NB4 (cell line): Measurements from ENCODE around the gene UBA6.

Experiments
- DNase-seq: peaks from one replicate; pipeline ENCODE4 v3.0.0; 2010; ENCODE audit warnings: low read depth
- H3K4me3 ChIP-seq: one replicate; pipeline ENCODE4 v1.5.1; 2011; ENCODE audit warnings: mild to moderate bottlenecking, low read depth, low read length, moderate library complexity
- MAX ChIP-seq: IDR thresholded peaks from 2 replicates; pipeline ENCODE4 v1.6.1; 2011; ENCODE audit warnings: low read depth, low read length
- MYC ChIP-seq: IDR thresholded peaks from 2 replicates; pipeline ENCODE4 v1.6.1; 2011; ENCODE audit warnings: low read depth, low read length
- POLR2A ChIP-seq: IDR thresholded peaks from 2 replicates; pipeline ENCODE4 v1.6.1; 2011; ENCODE audit warnings: mild to moderate bottlenecking; ENCODE audit not compliant: insufficient read length; ENCODE audit errors: extremely low read depth
- TF ChIP-seq, protein P1 (sequence below): IDR thresholded peaks from one replicate; pipeline ENCODE4 v1.5.1; 2012; ENCODE audit warnings: low read depth, low read length

UBA6 gene

GRCh38 chr4:67680581-67681222 lies 20.3 kb downstream of the UBA6 start:
- no peak for TF ChIP-seq MAX
- no peak for TF ChIP-seq POLR2A
- no peak for TF ChIP-seq MYC
- TF ChIP-seq, protein P1, sequence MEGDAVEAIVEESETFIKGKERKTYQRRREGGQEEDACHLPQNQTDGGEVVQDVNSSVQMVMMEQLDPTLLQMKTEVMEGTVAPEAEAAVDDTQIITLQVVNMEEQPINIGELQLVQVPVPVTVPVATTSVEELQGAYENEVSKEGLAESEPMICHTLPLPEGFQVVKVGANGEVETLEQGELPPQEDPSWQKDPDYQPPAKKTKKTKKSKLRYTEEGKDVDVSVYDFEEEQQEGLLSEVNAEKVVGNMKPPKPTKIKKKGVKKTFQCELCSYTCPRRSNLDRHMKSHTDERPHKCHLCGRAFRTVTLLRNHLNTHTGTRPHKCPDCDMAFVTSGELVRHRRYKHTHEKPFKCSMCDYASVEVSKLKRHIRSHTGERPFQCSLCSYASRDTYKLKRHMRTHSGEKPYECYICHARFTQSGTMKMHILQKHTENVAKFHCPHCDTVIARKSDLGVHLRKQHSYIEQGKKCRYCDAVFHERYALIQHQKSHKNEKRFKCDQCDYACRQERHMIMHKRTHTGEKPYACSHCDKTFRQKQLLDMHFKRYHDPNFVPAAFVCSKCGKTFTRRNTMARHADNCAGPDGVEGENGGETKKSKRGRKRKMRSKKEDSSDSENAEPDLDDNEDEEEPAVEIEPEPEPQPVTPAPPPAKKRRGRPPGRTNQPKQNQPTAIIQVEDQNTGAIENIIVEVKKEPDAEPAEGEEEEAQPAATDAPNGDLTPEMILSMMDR, result no peak
- no peak overlapping the region for H3K4me3 ChIP-seq
- no peak for DNase-seq

- TF ChIP-seq, protein P1, result no peak
- no peak for TF ChIP-seq MAX
- TF ChIP-seq MYC, result no peak
- no peak for TF ChIP-seq POLR2A
- no peak for DNase-seq
- H3K4me3 ChIP-seq, result no peak overlapping the region
Observed at GRCh38 chr4:67678612-67679011, 22.3 kb downstream of the UBA6 start.

DNA sequence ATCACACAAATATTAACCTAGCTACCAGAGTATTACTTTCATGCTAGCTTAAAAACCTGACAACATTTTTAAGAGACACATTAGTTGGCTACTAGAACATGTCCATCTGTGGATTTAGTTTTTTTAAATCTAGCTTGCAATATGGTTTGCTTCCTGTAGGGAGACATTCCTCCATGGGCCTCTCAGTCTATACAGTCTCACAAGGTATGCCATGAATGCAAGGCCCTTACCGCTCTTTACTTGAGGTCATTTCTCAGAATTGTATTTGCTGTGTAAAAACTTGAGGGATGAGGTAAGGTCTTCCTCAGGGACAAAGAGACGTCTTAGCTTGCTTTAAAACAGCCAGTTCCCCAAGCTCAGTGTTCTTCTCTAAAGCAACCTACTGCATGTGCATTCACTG lies 26.9 kb downstream of the UBA6 start:
- TF ChIP-seq MYC (no peak), POLR2A (no peak), MAX (no peak)
- TF ChIP-seq, protein P1, result no peak

GRCh38 chr4:67668315-67668714 lies 32.6 kb downstream of the UBA6 start:
- no peak for DNase-seq
- TF ChIP-seq, protein P1, result no peak
- TF ChIP-seq POLR2A (no peak), MAX (no peak), MYC (no peak)

More for the DNA sequence above, 26.9 kb downstream of the UBA6 start:
- H3K4me3 ChIP-seq, result no peak overlapping the region
- DNase-seq, result peak; percentile 1

DNA sequence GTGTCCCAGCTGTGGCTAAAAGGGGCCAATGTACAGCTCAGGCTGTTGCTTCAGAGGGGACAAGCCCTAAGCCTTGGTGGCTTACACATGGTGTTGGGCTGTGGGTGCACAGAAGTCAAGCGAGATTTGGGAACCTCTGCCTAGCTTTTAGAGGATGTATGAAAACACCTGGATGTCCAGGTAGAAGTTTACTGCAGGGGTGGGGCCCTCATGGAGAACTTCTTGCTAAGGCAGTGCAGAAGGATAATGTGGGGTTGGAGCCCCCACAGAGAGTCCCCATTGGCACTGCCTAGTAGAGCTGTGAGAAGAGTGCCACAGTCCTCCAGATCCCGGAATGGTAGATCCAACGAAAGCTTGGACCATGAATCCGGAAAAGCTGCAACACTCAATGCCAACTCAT lies 40.5 kb downstream of the UBA6 start:
- TF ChIP-seq, protein P1, result no peak
- no peak for TF ChIP-seq POLR2A
- no peak for TF ChIP-seq MYC
- no peak for TF ChIP-seq MAX
- no peak overlapping the region for H3K4me3 ChIP-seq
- DNase-seq, result no peak

More at GRCh38 chr4:67668315-67668714, 32.6 kb downstream of the UBA6 start:
- no peak overlapping the region for H3K4me3 ChIP-seq

GRCh38 chr4:67659065-67659464 lies 41.9 kb downstream of the UBA6 start:
- DNase-seq, result no peak
- no peak overlapping the region for H3K4me3 ChIP-seq
- no peak for TF ChIP-seq MAX
- TF ChIP-seq MYC, result no peak
- TF ChIP-seq POLR2A, result no peak
- TF ChIP-seq, protein P1, result no peak
